Astrocyte of the cerebellum (primary cell): Measurements from ENCODE around the gene USP47.
A peak's percentile ranks its signal among the peaks of the same experiment; 100 is the strongest.

ENCODE experiments used
- DNase-seq: peaks from one replicate; pipeline ENCODE4 v3.0.0-alpha.2; 2011; ENCODE audit warnings: low read depth
- H3K4me3 ChIP-seq: 2 replicates; pipeline ENCODE4 v1.5.1; 2011; ENCODE audit warnings: mild to moderate bottlenecking, low read depth, low read length, moderate library complexity
- CTCF ChIP-seq: IDR thresholded peaks from 2 replicates; pipeline ENCODE4 v1.5.1; 2012; ENCODE audit warnings: low read length, low read depth, moderate library complexity, mild to moderate bottlenecking; ENCODE audit errors: missing control alignments
- in situ Hi-C: cut with HindIII; loops from 2 replicates; pipeline ENCODE4 v1.10.0; 2017; ENCODE audit warnings: low sequenced_read_pairs

USP47 gene

GRCh38 chr11:11982975-11983374, 141.2 kb downstream of the USP47 start:
- no peak overlapping the region for H3K4me3 ChIP-seq
- in situ Hi-C loops, result no loop called here
- no peak for TF ChIP-seq CTCF
- DNase-seq, result no peak

- no peak overlapping the region for H3K4me3 ChIP-seq
Measured at GRCh38 chr11:11983427-11983826, 141.7 kb downstream of the USP47 start.

GRCh38 chr11:11984563-11984962, 142.8 kb downstream of the USP47 start:
- no peak for DNase-seq
- in situ Hi-C loops, result no loop called here
- no peak for TF ChIP-seq CTCF
- H3K4me3 ChIP-seq, result no peak overlapping the region

More at GRCh38 chr11:11983427-11983826, 141.7 kb downstream of the USP47 start:
- DNase-seq, result no peak
- in situ Hi-C loops, result no loop called here
- no peak for TF ChIP-seq CTCF

GRCh38 chr11:11985016-11985715, 143.4 kb downstream of the USP47 start:
- DNase-seq, result no peak
- in situ Hi-C loops, result no loop called here
- H3K4me3 ChIP-seq, result no peak overlapping the region
- no peak for TF ChIP-seq CTCF

GRCh38 chr11:11985954-11986949, 144.5 kb downstream of the USP47 start:
- no peak for DNase-seq
- in situ Hi-C loops, result no loop called here
- no peak overlapping the region for H3K4me3 ChIP-seq
- no peak for TF ChIP-seq CTCF

- no peak overlapping the region for H3K4me3 ChIP-seq
- DNase-seq, result no peak
- TF ChIP-seq CTCF, result peak; percentile 55
- in situ Hi-C loops, result no loop called here
Measured at GRCh38 chr11:11987503-11988022, 145.8 kb downstream of the USP47 start.
